Neural progenitor cell (in vitro differentiated cells): ENCODE results near the gene NXNL1.

Experiments used
- CTCF ChIP-seq: fragments of 200-600 bp; sonication (generic); IDR thresholded peaks from 2 replicates; pipeline ENCODE4 v1.5.1; 2017; ENCODE audit warnings: antibody characterized with exemption, mild to moderate bottlenecking
- EZH2 ChIP-seq: fragments of 200-600 bp; sonication (generic); IDR thresholded peaks from 2 replicates; pipeline ENCODE4 v1.6.1; 2017; ENCODE audit warnings: antibody characterized with exemption, mild to moderate bottlenecking, moderate library complexity

GRCh38 chr19:17487284-17488121 is 26.8 kb upstream of the NXNL1 start:
- TF ChIP-seq EZH2, result no peak
- no peak for TF ChIP-seq CTCF
